OCI-LY1 (cell line): ENCODE data around the gene CELA2A.

Experiments used
- H2AFZ ChIP-seq: fragments of 200-600 bp; sonication (generic), shearing (Covaris generic); 2 replicates; pipeline ENCODE4 v1.6.0; 2014; ENCODE audit warnings: antibody characterized with exemption, mild to moderate bottlenecking, low read length
- H3F3A ChIP-seq: fragments of 200-600 bp; sonication (generic), shearing (Covaris generic); 2 replicates; pipeline ENCODE4 v1.6.0; 2014; ENCODE audit warnings: mild to moderate bottlenecking, antibody characterized with exemption, low read length, moderate library complexity; ENCODE audit not compliant: insufficient read depth
- H3K27ac ChIP-seq: fragments of 200-600 bp; sonication (generic); 2 replicates; pipeline ENCODE4 v1.5.1; 2014; ENCODE audit warnings: low read length, mixed run types, mild to moderate bottlenecking, low read depth; ENCODE audit not compliant: poor library complexity, severe bottlenecking
- H3K27me3 ChIP-seq: fragments of 200-600 bp; sonication (generic); 2 replicates; pipeline ENCODE4 v1.6.0; 2014; ENCODE audit warnings: antibody characterized with exemption, mild to moderate bottlenecking, low read length, moderate library complexity; ENCODE audit not compliant: insufficient read depth
- H3K36me3 ChIP-seq: fragments of 200-600 bp; sonication (generic); 2 replicates; pipeline ENCODE4 v1.6.1; 2014; ENCODE audit warnings: mild to moderate bottlenecking, antibody characterized with exemption, low read length, moderate library complexity, mixed read lengths; ENCODE audit not compliant: insufficient read depth
- H3K4me1 ChIP-seq: fragments of 200-600 bp; sonication (generic); 2 replicates; pipeline ENCODE4 v1.5.1; 2014; ENCODE audit warnings: mild to moderate bottlenecking, low read length, moderate library complexity; ENCODE audit not compliant: insufficient read depth, severe bottlenecking
- H3K4me2 ChIP-seq: fragments of 200-600 bp; sonication (generic), shearing (Covaris generic); 2 replicates; pipeline ENCODE4 v1.6.1; 2014; ENCODE audit warnings: low read length
- H3K4me3 ChIP-seq: fragments of 200-600 bp; sonication (generic); 2 replicates; pipeline ENCODE4 v1.5.1; 2014; ENCODE audit warnings: low read length, low read depth, mild to moderate bottlenecking, mixed read lengths; ENCODE audit not compliant: poor library complexity, severe bottlenecking
- H3K79me2 ChIP-seq: fragments of 200-600 bp; shearing (Covaris generic); 2 replicates; pipeline ENCODE4 v1.6.1; 2016; ENCODE audit warnings: mixed run types, low read length, mixed read lengths; ENCODE audit not compliant: insufficient read depth
- H3K9ac ChIP-seq: fragments of 200-600 bp; sonication (generic), shearing (Covaris generic); 2 replicates; pipeline ENCODE4 v1.6.1; 2014; ENCODE audit warnings: mild to moderate bottlenecking, low read length, mixed read lengths
- H3K9me2 ChIP-seq: fragments of 200-600 bp; sonication (generic), shearing (Covaris generic); 2 replicates; pipeline ENCODE4 v1.6.1; 2014; ENCODE audit warnings: low read depth, mild to moderate bottlenecking, low read length, mixed read lengths
- H3K9me3 ChIP-seq: fragments of 200-600 bp; shearing (Covaris generic); 2 replicates; pipeline ENCODE4 v1.6.1; 2014; ENCODE audit warnings: low read length, mixed read lengths
- H4K20me1 ChIP-seq: fragments of 200-600 bp; sonication (generic), shearing (Covaris generic); 2 replicates; pipeline ENCODE4 v1.6.0; 2016; ENCODE audit warnings: mild to moderate bottlenecking, low read length; ENCODE audit not compliant: insufficient read depth
- CTCF ChIP-seq: fragments of 200-600 bp; sonication (generic), shearing (Covaris generic); IDR thresholded peaks from 2 replicates; pipeline ENCODE4 v1.5.1; 2017; ENCODE audit warnings: mild to moderate bottlenecking, antibody characterized with exemption, low read length, moderate library complexity, mixed read lengths
- EZH2 ChIP-seq: fragments of 200-600 bp; sonication (generic), shearing (Covaris generic); IDR thresholded peaks from 2 replicates; pipeline ENCODE4 v1.8.0; 2017; ENCODE audit warnings: borderline replicate concordance, mixed run types, mild to moderate bottlenecking, antibody characterized with exemption, low read length, moderate library complexity, mixed read lengths

CELA2A gene

DNA sequence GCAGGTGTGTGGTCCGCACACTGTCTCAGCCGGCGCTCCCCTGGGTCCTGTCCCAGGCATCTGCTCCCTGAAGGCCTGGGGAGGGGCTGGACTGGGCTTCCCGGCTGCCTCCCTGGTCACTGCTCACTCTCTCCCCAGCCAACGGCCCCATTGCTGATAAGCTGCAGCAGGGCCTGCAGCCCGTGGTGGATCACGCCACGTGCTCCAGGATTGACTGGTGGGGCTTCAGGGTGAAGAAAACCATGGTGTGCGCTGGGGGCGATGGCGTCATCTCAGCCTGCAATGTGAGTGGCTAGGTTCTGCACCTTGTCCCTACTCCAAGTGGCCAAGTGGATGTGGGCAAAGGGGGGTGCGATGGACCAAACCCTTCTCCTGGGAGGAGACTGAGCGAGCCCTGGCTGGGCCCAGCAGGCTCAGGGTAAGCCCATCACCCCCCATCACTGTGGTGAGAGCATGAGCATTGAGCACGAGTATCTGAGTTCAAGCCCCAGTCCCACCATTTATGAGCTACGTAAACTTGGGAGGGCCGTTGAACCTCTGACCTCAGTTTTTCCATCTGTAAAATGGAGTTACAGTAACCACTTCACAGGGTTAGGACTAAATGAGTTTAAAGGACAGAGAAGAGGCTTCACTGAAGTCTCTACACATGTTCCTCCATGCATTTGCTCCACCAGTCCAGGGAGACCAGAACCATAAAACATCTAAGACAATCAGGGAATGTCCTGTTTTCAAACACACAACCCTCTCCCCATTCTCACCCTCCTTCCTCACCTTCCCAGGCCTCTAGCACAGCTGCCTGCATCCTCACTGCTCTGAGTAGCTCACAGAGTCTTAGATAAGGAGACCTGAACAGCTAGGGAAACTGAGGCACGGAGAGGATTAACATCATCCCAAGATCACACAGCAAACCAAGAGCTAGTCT, 11.8 kb upstream of the CELA2A start:
- Histone ChIP-seq H3K36me3 (no peaks in the 10 kb centered on the region), H3K79me2 (no peaks in the 10 kb centered on the region), H3K27ac (no peak overlapping the region), H3K4me1 (no peaks in the 10 kb centered on the region), H3K9me3 (no peaks in the 10 kb centered on the region), H2AFZ (no peak overlapping the region), H3K9ac (no peak overlapping the region), H3K4me3 (no peak overlapping the region), H4K20me1 (no peaks in the 10 kb centered on the region), H3K27me3 (no peaks in the 10 kb centered on the region), H3K4me2 (no peak overlapping the region), H3F3A (no peaks in the 10 kb centered on the region), H3K9me2 (no peaks in the 10 kb centered on the region)
- TF ChIP-seq CTCF (no peak), EZH2 (no peak)

DNA sequence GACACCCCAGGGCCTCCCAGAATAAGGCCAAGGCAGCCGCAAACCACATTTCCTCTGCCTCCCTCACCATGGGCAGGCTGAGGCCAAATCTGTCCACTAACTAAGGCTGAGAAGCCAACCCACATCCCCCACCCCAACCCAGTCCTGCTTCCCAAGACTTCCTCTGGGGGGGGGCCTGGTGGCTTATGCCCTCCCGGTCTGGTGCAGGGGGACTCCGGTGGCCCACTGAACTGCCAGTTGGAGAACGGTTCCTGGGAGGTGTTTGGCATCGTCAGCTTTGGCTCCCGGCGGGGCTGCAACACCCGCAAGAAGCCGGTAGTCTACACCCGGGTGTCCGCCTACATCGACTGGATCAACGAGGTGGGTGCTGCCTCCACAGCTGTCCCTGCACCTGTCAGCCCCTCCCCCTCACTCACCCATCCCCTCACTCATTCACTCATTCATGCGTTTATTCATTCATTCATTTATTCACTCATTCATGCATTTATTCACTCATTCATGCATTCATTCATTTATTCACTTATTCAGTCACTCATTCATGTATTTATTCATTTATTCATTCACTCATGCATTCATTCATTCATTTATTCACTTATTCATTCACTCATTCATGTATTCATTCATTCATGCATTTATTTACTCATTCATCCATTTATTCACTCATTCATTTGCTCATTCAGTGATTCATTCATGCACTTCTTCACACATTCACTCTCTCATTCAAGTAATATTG, 11.0 kb upstream of the CELA2A start:
- no peak overlapping the region for H3K27ac ChIP-seq
- no peaks in the 10 kb centered on the region for H3F3A ChIP-seq

DNA sequence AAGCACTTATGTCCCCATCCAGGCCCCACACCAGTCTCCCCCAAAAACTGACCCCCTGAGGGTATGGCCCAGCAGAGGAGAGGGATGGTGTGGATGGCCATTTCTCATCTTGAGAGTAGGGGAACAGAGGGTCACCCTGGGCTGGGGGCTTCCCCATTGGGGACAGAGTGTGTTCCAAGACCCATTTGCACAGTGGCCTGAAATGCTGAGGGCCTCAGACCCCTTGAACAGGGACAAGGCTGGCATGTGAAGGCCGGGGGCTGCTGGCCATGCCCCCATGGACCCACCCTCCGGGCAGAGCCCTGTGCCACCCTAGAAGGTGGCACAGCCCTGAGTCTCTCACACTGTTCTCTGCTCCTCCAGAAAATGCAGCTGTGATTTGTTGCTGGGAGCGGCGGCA, 10.3 kb upstream of the CELA2A start:
- Histone ChIP-seq H3F3A (no peaks in the 10 kb centered on the region), H3K9me2 (no peaks in the 10 kb centered on the region), H4K20me1 (no peaks in the 10 kb centered on the region), H3K9ac (no peak overlapping the region), H3K9me3 (no peaks in the 10 kb centered on the region), H3K4me1 (no peaks in the 10 kb centered on the region), H3K36me3 (no peaks in the 10 kb centered on the region), H3K4me2 (no peak overlapping the region), H3K4me3 (no peak overlapping the region), H3K27me3 (no peaks in the 10 kb centered on the region; the same call in 1 of the 2 replicates), H3K27ac (no peak overlapping the region), H2AFZ (no peak overlapping the region), H3K79me2 (no peaks in the 10 kb centered on the region)
- TF ChIP-seq EZH2 (no peak), CTCF (no peak)

More for the DNA sequence above, 11.0 kb upstream of the CELA2A start:
- no peaks in the 10 kb centered on the region for H3K36me3 ChIP-seq
- no peak overlapping the region for H3K4me3 ChIP-seq
- no peak overlapping the region for H3K4me2 ChIP-seq
- H3K79me2 ChIP-seq = no peaks in the 10 kb centered on the region
- TF ChIP-seq EZH2 (no peak), CTCF (no peak)
- H4K20me1 ChIP-seq = no peaks in the 10 kb centered on the region
- H3K27me3 ChIP-seq = no peaks in the 10 kb centered on the region; the same call in 1 of the 2 replicates
- no peaks in the 10 kb centered on the region for H3K4me1 ChIP-seq
- no peak overlapping the region for H3K9ac ChIP-seq
- H2AFZ ChIP-seq = no peak overlapping the region
- H3K9me3 ChIP-seq = no peaks in the 10 kb centered on the region
- H3K9me2 ChIP-seq = no peaks in the 10 kb centered on the region
